LNCAP (cell line): ENCODE measurements around the gene GOLT1A.
A peak's percentile ranks its signal among the peaks of the same experiment; 100 is the strongest.

Experiments
- CTCF ChIP-seq: fragments of 450-650 bp; IDR thresholded peaks from 2 replicates; pipeline ENCODE4 v1.5.1; 2017; ENCODE audit warnings: mild to moderate bottlenecking

The GOLT1A gene

GRCh38 chr1:204169858-204170257 is 43.9 kb downstream of the GOLT1A start:
- TF ChIP-seq CTCF, result no peak

- no peak for TF ChIP-seq CTCF
Measured at GRCh38 chr1:204167730-204168129, 46.1 kb downstream of the GOLT1A start.

DNA sequence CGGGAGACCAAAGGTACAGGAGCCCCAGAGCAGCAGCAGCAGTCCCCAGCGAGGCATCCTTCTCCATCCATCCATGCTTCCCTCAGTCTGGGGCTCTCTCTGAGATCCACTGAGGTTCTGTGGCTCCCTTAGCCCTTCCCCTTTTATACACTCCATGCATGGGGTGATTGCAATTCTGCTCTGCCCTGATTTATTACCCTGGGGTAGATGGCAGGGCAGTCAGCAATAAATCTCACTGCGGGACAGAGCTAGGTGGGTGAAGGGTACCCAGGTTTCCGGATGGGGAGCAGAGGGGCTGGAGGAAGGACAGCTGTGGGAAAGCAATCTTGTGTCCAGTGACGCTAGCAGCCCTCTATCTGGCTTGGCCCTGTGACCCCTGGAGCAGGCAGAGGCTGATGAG is 47.6 kb downstream of the GOLT1A start, which contains the start of gene REN:
REN (minus strand) TSS at position 119 of the 400 bp plus-strand sequence; CDS start at position 75, 44 bp downstream.
- no peak for TF ChIP-seq CTCF

- peak; percentile 100 for TF ChIP-seq CTCF
Measured at GRCh38 chr1:204162494-204163074, 51.2 kb downstream of the GOLT1A start.

DNA sequence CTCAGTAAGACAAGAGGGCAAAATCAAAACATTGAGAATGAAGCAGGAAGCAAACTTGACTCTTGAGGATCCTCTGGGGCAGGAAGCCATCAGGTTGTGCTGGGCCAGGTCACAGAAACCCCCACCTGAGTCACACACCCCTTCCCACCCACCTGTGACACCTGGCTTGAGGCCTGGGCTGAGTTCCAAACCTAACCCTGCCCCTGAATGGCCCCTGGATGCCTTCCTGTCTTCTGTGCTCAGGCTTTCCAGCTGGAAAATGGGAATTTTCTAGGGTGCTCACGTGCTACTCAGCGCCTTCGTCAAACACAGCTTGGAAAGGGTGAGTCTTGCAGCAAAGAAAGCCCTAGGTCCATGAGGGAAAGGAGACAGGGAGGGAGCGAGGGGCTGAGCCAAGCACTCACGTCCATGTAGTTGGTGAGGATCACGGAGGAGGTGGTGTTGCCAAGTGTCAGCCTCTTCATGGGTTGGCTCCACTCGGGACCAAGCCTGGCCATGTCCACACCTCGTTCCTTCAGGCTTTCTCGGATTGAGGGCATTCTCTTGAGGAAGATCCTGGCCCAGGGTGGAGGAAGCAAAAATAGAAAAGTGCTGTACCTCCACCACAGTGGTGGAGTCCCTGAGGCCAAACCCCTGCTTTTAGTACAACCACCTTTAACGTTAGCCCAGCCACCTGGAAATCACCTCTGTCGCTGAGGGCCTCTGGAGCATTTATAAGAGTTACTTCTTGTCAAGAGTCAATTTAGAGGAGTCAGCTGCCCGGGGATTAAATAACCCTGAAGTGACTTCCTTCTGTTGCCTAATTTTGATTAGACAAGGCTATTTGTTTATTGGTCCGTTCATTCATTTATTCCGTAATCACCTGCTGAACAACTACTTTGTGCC is 51.9 kb downstream of the GOLT1A start:
- TF ChIP-seq CTCF, result no peak

GRCh38 chr1:204157962-204158361 is 55.8 kb downstream of the GOLT1A start:
- TF ChIP-seq CTCF, result no peak

DNA sequence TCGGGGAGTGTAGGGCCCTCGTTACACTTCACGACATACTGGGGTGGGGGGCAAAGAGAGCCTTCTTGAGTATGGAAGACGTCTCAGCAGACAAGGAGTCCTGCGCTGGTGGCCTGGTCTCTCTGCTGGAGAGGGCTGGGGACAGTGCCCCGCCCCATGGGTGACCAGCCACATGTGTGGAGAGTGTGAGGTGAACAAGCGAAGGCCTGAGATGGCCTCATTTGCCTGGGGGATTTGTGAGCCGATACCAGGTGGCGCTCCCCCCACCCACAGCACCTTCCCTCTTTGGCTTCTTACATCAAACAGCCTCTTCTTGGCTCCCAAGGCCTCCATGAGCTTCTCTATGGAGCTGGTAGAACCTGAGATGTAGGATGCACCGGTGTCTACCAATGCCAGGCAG is 57.9 kb downstream of the GOLT1A start:
- no peak for TF ChIP-seq CTCF
